K562 (cell line): ENCODE data around the gene EXTL1. TPM values are rescaled to one million over a fixed set of nuclear protein-coding genes. Genes with fewer than 3 reads are reported as not detected.
A peak's percentile ranks its signal among the peaks of the same experiment; 100 is the strongest.

ENCODE experiments used
- CBX8 ChIP-seq: fragments of 200-600 bp; sonication (generic); IDR thresholded peaks from 2 replicates; pipeline ENCODE4 v1.6.1; 2012; ENCODE audit warnings: borderline replicate concordance, mixed run types, low read depth, mild to moderate bottlenecking, moderate library complexity, mixed read lengths, low read length, control low read depth, inconsistent platforms; ENCODE audit not compliant: poor library complexity, severe bottlenecking; ENCODE audit errors: extremely low read depth
- E2F4 ChIP-seq: sonication (generic); formaldehyde crosslinking; IDR thresholded peaks from 2 replicates; pipeline ENCODE4 v1.8.0; 2022; ENCODE audit warnings: mild to moderate bottlenecking, low read depth, missing genetic modification reagents
- EWSR1 ChIP-seq: fragments of 450-650 bp; IDR thresholded peaks from 2 replicates; pipeline ENCODE4 v1.6.1; 2018; ENCODE audit warnings: borderline replicate concordance, mild to moderate bottlenecking, low read depth, moderate library complexity; ENCODE audit not compliant: partially characterized antibody
- GTF2F1 ChIP-seq: IDR thresholded peaks from 2 replicates; pipeline ENCODE4 v1.6.1; 2011; ENCODE audit warnings: low read depth, low read length, improper control_type of control experiment
- ILK ChIP-seq: fragments of 450-650 bp; IDR thresholded peaks from 2 replicates; pipeline ENCODE4 v1.6.1; 2016; ENCODE audit warnings: missing genetic modification characterization, low read depth, mild to moderate bottlenecking, missing compliant biosample characterization, moderate library complexity, borderline replicate concordance
- IRF2 ChIP-seq: sonication (generic); formaldehyde crosslinking; IDR thresholded peaks from 2 replicates; pipeline ENCODE4 v1.8.1; 2022; ENCODE audit warnings: mild to moderate bottlenecking, missing genetic modification reagents
- KLF6 ChIP-seq: fragments of 250-450 bp; sonication (Bioruptor Pico); IDR thresholded peaks from 2 replicates; pipeline ENCODE4 v1.4.0; 2020; ENCODE audit warnings: mild to moderate bottlenecking, moderate library complexity, borderline replicate concordance
- MAZ ChIP-seq, 2 experiments: fragments of 450-650 bp in 1 of 2; sonication (generic) in 1 of 2; formaldehyde crosslinking; IDR thresholded peaks in 1 of 2; conservative IDR thresholded peaks in 1 of 2; 2 replicates each; pipeline versions ENCODE4 v1.4.0 to v1.5.0; 2020; ENCODE audit warnings: mild to moderate bottlenecking in 1 of 2, missing genetic modification reagents in 1 of 2
- MCM3 ChIP-seq: fragments of 450-650 bp; IDR thresholded peaks from 2 replicates; pipeline ENCODE4 v1.6.1; 2016
- NR4A1 ChIP-seq, 2 experiments: fragments of 250-450 bp in 1 of 2; fragments of 450-650 bp in 1 of 2; sonication (Bioruptor Pico) in 1 of 2; IDR thresholded peaks; 2 replicates each; pipeline versions ENCODE4 v1.4.0 to v1.6.1; 2016 to 2020; ENCODE audit warnings: mild to moderate bottlenecking in 2 of 2, missing compliant biosample characterization in 1 of 2, missing genetic modification characterization in 1 of 2, moderate library complexity in 1 of 2
- PHF21A ChIP-seq: fragments of 450-650 bp; IDR thresholded peaks from 2 replicates; pipeline ENCODE4 v1.6.1; 2017; ENCODE audit warnings: low read depth, borderline replicate concordance
- PML ChIP-seq: IDR thresholded peaks from 2 replicates; pipeline ENCODE4 v1.6.1; 2012; ENCODE audit warnings: low read length, inconsistent platforms
- POLR2AphosphoS2 ChIP-seq: IDR thresholded peaks from 2 replicates; pipeline ENCODE4 v1.6.1; 2012; ENCODE audit warnings: low read length, improper control_type of control experiment
- RHOXF2B ChIP-seq: fragments of 250-450 bp; sonication (Bioruptor Pico); conservative IDR thresholded peaks from 2 replicates; pipeline ENCODE4 v1.5.1; 2021
- SOX6 ChIP-seq: fragments of 450-650 bp; IDR thresholded peaks from 2 replicates; pipeline ENCODE4 v1.6.1; 2014; ENCODE audit warnings: mild to moderate bottlenecking
- TBP ChIP-seq: optimal IDR thresholded peaks from 2 replicates; pipeline ENCODE3; 2011; ENCODE audit warnings: low read depth, low read length, improper control_type of control experiment
- TCFL5 ChIP-seq: fragments of 250-450 bp; sonication (Bioruptor Pico); conservative IDR thresholded peaks from 2 replicates; pipeline ENCODE4 v1.6.1; 2021; ENCODE audit warnings: mild to moderate bottlenecking, moderate library complexity, matching md5 sums
- ZC3H11A ChIP-seq: IDR thresholded peaks from 2 replicates; pipeline ENCODE4 v1.6.1; 2012; ENCODE audit warnings: low read depth, low read length, improper control_type of control experiment
- ZKSCAN8 ChIP-seq: fragments of 200-800 bp; sonication (Bioruptor generic); IDR thresholded peaks from 2 replicates; pipeline ENCODE4 v1.6.1; 2016; ENCODE audit warnings: missing genetic modification characterization, missing compliant biosample characterization
- ZNF780A ChIP-seq: fragments of 250-450 bp; sonication (Bioruptor Pico); IDR thresholded peaks from 2 replicates; pipeline ENCODE4 v1.5.0; 2021; ENCODE audit warnings: mild to moderate bottlenecking
- polyA plus RNA-seq, 8 experiments: library from polyadenylated mRNA; depleted of rRNA in 4 of 8; stranded (reverse) in 5 of 8; unstranded in 3 of 8; fragments of >200 nt; fragmentation: Nextera tagmentation in 2 of 8; fragmentation: Illumina TruSeq in 1 of 8; extraction: Ambion mirVana in 2 of 8; extraction: Trizol in 1 of 8; gene quantifications; 2 replicates each; pipeline versions ENCODE4 v1.2.1 to v1.2.3, GENCODE V29; 2011 to 2014; ENCODE audit warnings: inconsistent platforms in 1 of 8, missing spikeins in 1 of 8
- total RNA-seq, 7 experiments: library from RNA; depleted of rRNA in 6 of 7; stranded (reverse); fragments of >200 nt in 6 of 7; fragmentation: Illumina TruSeq in 2 of 7; extraction: Trizol in 2 of 7; gene quantifications; 2 replicates each; pipeline versions ENCODE4 v1.2.1 to v1.2.3, GENCODE V29; 2011 to 2021; ENCODE audit warnings: low replicate concordance in 1 of 7
- TF ChIP-seq, protein P1 (sequence below), 2 experiments: fragments of 250-450 bp in 1 of 2; fragments of 450-650 bp in 1 of 2; sonication (Bioruptor Pico) in 1 of 2; IDR thresholded peaks; 2 replicates each; pipeline versions ENCODE4 v1.6.1 to v1.8.0; 2016 to 2021; ENCODE audit warnings: mild to moderate bottlenecking in 2 of 2, moderate library complexity in 2 of 2, missing compliant biosample characterization in 1 of 2, missing genetic modification characterization in 1 of 2
- TF ChIP-seq, protein P2 (sequence below), 2 experiments: IDR thresholded peaks in 1 of 2; conservative IDR thresholded peaks in 1 of 2; 2 replicates each; pipeline ENCODE4 v1.6.1; 2016; ENCODE audit warnings: low read depth in 2 of 2, mild to moderate bottlenecking in 1 of 2, missing compliant biosample characterization in 1 of 2, missing genetic modification characterization in 1 of 2, moderate library complexity in 1 of 2

The EXTL1 gene
- total and polyA plus RNA-seq, 9 of the 15 experiments (the other 6 are each of a cell fraction or from before 2014, with no cell fraction given), result 0.04 to 0.23 (median 0.08) TPM; not detected in 3

GRCh38 chr1:25997828-25998761, 23.5 kb upstream of the EXTL1 start, which contains the start of gene PAFAH2 (continued):
- TF ChIP-seq KLF6 (peak; percentile 91; the same call in 1 of the 2 replicates), ZNF780A (0 out of 2 replicates have a peak, but pooled peaks have one; percentile 10), IRF2 (CRISPR knock-in tag) (no peak), E2F4 (CRISPR knock-in tag) (peak; percentile 89), POLR2AphosphoS2 (no peak; the same call in 1 of the 2 replicates), SOX6 (peak; percentile 94), PML (peak; percentile 68; the same call in 1 of the 2 replicates), MAZ (CRISPR knock-in tag; conservative IDR thresholded peaks at IDR 0.05 in 1 of 2, IDR thresholded peaks at IDR 0.05 in 1 of 2) (peak; percentile 85 to 98), EWSR1 (no peak), NR4A1 (CRISPR knock-in tag; IDR thresholded peaks at IDR 0.05) (no peak), NR4A1 (tag; IDR thresholded peaks at IDR 0.05) (peak; percentile 96), CBX8 (no peak), MCM3 (no peak), PHF21A (peak; percentile 98), GTF2F1 (peak; percentile 63; the same call in 1 of the 2 replicates), RHOXF2B (CRISPR knock-in tag) (peak; percentile 88), TCFL5 (CRISPR knock-in tag) (0 out of 2 replicates have a peak, but pooled peaks have one; percentile 13), ZKSCAN8 (CRISPR knock-in tag) (0 out of 2 replicates have a peak, but pooled peaks have one; percentile 65), ZC3H11A (peak; percentile 96), ILK (tag) (no peak), TBP (peak; percentile 87)
- TF ChIP-seq, protein P1, sequence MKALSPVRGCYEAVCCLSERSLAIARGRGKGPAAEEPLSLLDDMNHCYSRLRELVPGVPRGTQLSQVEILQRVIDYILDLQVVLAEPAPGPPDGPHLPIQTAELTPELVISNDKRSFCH (CRISPR knock-in tag; IDR thresholded peaks at IDR 0.05), result no peak
- TF ChIP-seq, protein P1 (tag; IDR thresholded peaks at IDR 0.05), result peak; percentile 98
- TF ChIP-seq, protein P2, sequence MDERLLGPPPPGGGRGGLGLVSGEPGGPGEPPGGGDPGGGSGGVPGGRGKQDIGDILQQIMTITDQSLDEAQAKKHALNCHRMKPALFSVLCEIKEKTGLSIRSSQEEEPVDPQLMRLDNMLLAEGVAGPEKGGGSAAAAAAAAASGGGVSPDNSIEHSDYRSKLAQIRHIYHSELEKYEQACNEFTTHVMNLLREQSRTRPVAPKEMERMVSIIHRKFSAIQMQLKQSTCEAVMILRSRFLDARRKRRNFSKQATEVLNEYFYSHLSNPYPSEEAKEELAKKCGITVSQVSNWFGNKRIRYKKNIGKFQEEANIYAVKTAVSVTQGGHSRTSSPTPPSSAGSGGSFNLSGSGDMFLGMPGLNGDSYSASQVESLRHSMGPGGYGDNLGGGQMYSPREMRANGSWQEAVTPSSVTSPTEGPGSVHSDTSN (CRISPR knock-in tag; IDR thresholded peaks at IDR 0.05; ENCODE audit: low read depth), result no peak
- TF ChIP-seq, protein P2 (tag; conservative IDR thresholded peaks at IDR 0.05; ENCODE audit: low read depth), result peak; percentile 79
